Fibroblast of villous mesenchyme (primary cell): Measurements from ENCODE around the gene WNK4. TPM values are rescaled to one million over a fixed set of nuclear protein-coding genes. Genes with fewer than 3 reads are reported as not detected.

ENCODE experiments used
- DNase-seq: peaks from one replicate; pipeline ENCODE4 v3.0.0-alpha.2; 2010; ENCODE audit warnings: low read depth
- H3K4me3 ChIP-seq: 2 replicates; pipeline ENCODE4 v1.5.1; 2011; ENCODE audit warnings: low read depth, mild to moderate bottlenecking, low read length
- small RNA-seq: library from RNA; depleted of rRNA; stranded (forward); fragments of <200 nt; gene quantifications from one replicate; pipeline ENCODE3, GENCODE V24; 2012
- total RNA-seq: library from RNA; depleted of rRNA; stranded (reverse); fragments of >200 nt; gene quantifications from 2 replicates; pipeline ENCODE4 v1.2.3, GENCODE V29; 2012
- TF ChIP-seq, protein P1 (sequence below): IDR thresholded peaks from 2 replicates; pipeline ENCODE4 v1.5.1; 2012; ENCODE audit warnings: low read depth, mild to moderate bottlenecking, low read length; ENCODE audit not compliant: insufficient read depth

The WNK4 gene
- total RNA-seq, 1 donor: 3.9 TPM

DNA sequence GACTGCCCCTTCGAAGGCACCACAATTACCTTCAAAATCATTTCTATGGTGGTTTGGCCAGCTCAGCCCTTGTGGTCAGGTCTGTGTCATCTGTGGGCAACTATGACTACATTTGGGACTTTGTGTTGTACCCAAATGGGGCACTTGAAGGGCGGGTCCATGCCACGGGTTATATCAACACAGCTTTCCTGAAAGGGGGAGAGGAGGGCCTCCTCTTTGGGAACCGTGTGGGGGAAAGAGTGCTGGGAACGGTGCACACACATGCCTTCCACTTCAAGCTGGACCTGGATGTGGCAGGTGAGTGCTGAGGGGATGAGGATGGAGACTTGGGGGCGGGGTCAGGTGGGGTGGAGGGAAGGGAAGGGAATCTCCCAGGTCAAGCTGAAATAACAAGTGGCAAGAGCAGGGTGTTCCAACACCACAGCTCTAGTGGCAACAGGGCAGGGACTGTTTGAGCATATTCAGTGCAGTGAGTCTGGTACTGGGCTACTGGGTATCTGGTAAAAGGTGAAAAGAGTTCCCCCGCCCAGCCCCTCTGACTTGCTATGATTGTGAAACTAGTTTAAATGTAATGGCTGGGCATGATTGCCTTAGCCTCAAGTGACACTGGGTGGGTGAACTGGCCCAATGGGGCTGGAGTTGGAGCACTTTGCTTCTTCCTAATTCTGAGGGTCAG, 65.6 kb downstream of the WNK4 start:
- H3K4me3 ChIP-seq: no peak overlapping the region
- TF ChIP-seq, protein P1, sequence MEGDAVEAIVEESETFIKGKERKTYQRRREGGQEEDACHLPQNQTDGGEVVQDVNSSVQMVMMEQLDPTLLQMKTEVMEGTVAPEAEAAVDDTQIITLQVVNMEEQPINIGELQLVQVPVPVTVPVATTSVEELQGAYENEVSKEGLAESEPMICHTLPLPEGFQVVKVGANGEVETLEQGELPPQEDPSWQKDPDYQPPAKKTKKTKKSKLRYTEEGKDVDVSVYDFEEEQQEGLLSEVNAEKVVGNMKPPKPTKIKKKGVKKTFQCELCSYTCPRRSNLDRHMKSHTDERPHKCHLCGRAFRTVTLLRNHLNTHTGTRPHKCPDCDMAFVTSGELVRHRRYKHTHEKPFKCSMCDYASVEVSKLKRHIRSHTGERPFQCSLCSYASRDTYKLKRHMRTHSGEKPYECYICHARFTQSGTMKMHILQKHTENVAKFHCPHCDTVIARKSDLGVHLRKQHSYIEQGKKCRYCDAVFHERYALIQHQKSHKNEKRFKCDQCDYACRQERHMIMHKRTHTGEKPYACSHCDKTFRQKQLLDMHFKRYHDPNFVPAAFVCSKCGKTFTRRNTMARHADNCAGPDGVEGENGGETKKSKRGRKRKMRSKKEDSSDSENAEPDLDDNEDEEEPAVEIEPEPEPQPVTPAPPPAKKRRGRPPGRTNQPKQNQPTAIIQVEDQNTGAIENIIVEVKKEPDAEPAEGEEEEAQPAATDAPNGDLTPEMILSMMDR: no peak
- DNase-seq: no peak

Small RNA genes within 50 kb of the gene (small RNA-seq; reads per million reads assigned to genes)
- not detected for gene HMGN2P15
- not detected for gene MIR6781

Other genes with a start within 250 kb of the WNK4 start
- 28.5 and 35.1 TPM in 2 replicates for gene NAGLU, start 244.4 kb upstream of the WNK4 start, total RNA-seq
- gene HSD17B1, start 227.7 kb upstream of the WNK4 start, total RNA-seq: 3.5 and 11.9 TPM in 2 replicates
- gene COASY, start 218.5 kb upstream of the WNK4 start, total RNA-seq: 18.0 and 22.0 TPM in 2 replicates
- 31.2 and 47.5 TPM in 2 replicates for gene MLX, start 213.5 kb upstream of the WNK4 start, total RNA-seq
- gene PSMC3IP, start 202.9 kb upstream of the WNK4 start, total RNA-seq: 3.9 and 4.8 TPM in 2 replicates
- gene RETREG3, start 171.2 kb upstream of the WNK4 start, total RNA-seq: 59.9 and 80.3 TPM in 2 replicates
- gene TUBG1, start 170.9 kb upstream of the WNK4 start, total RNA-seq: 36.1 and 52.2 TPM in 2 replicates
- gene TUBG2, start 121.3 kb upstream of the WNK4 start, total RNA-seq: 11.7 and 13.2 TPM in 2 replicates
- gene PLEKHH3, start 103.6 kb upstream of the WNK4 start, total RNA-seq: 13.8 and 15.1 TPM in 2 replicates
- 4.5 and 6.5 TPM in 2 replicates for gene CCR10, start 98.8 kb upstream of the WNK4 start, total RNA-seq
- gene CNTNAP1, start 98.1 kb upstream of the WNK4 start, total RNA-seq: 45.4 and 60.5 TPM in 2 replicates
- gene EZH1, start 35.6 kb upstream of the WNK4 start, total RNA-seq: 16.8 and 22.0 TPM in 2 replicates
- not detected in 2 replicates for gene RAMP2, start 19.4 kb upstream of the WNK4 start, total RNA-seq
- gene VPS25, start 7.2 kb upstream of the WNK4 start, total RNA-seq: 52.2 and 53.1 TPM in 2 replicates
- 52.2 and 66.4 TPM in 2 replicates for gene COA3, start 18.1 kb downstream of the WNK4 start, total RNA-seq
- 0.32 TPM in 1 of 2 replicates, not detected in the other for gene CNTD1, start 18.3 kb downstream of the WNK4 start, total RNA-seq
- gene BECN1, start 43.7 kb downstream of the WNK4 start, total RNA-seq: 70.2 and 90.2 TPM in 2 replicates
- gene PSME3, start 52.8 kb downstream of the WNK4 start, total RNA-seq: 102 and 130 TPM in 2 replicates
- gene AOC2, start 64.0 kb downstream of the WNK4 start, total RNA-seq: 0.43 and 0.64 TPM in 2 replicates
- under 0.01 and 0.32 TPM in 2 replicates for gene AOC3, start 70.6 kb downstream of the WNK4 start, total RNA-seq
- gene G6PC1, start 120.2 kb downstream of the WNK4 start, total RNA-seq: not detected in 2 replicates
- 16.0 and 16.8 TPM in 2 replicates for gene AARSD1, start 183.8 kb downstream of the WNK4 start, total RNA-seq
- gene PTGES3L, start 199.5 kb downstream of the WNK4 start, total RNA-seq: 1.3 TPM in 2 replicates
- 9.3 and 11.2 TPM in 2 replicates for gene RUNDC1, start 200.0 kb downstream of the WNK4 start, total RNA-seq
- gene RPL27, start 217.8 kb downstream of the WNK4 start, total RNA-seq: 1,005 and 1,254 TPM in 2 replicates
- gene IFI35, start 226.2 kb downstream of the WNK4 start, total RNA-seq: 31.5 and 34.5 TPM in 2 replicates
- 207 and 320 TPM in 2 replicates for gene VAT1, start 241.8 kb downstream of the WNK4 start, total RNA-seq
- 0.97 and 1.3 TPM in 2 replicates for gene RND2, start 244.6 kb downstream of the WNK4 start, total RNA-seq